Measurements from ENCODE around the gene PHOSPHO1.

- TF ChIP-seq CTCF (conservative IDR thresholded peaks at IDR 0.05; ENCODE audit: low read depth, low read length), result no peak
- no peak for TF ChIP-seq EZH2 (IDR thresholded peaks at IDR 0.05; ENCODE audit: borderline replicate concordance, low read depth, low read length, poor library complexity, severe bottlenecking)
Observed at GRCh38 chr17:49223168-49223516, 7.4 kb downstream of the PHOSPHO1 start.

Measured in A673 (cell line).